Activated CD8-positive, alpha-beta memory T cell treated with anti-CD3 and anti-CD28 coated beads, Interleukin-2, amount 50 U/mL, for 1 hour (primary cell): ENCODE measurements around the gene CFAP46.
"Not testable (repeated sequence)": the region's sequence is repeated elsewhere in the genome, so short reads cannot be mapped to it uniquely, and the experiment has no call there.

Experiments
- DNase-seq: peaks from one replicate; pipeline ENCODE4 v3.0.0-alpha.2; 2020; ENCODE audit errors: extremely low read depth

CFAP46 gene

GRCh38 chr10:132945125-132945893 is 2.9 kb upstream of the CFAP46 start:
- DNase-seq, result no peak

GRCh38 chr10:132944510-132944909 is 2.1 kb upstream of the CFAP46 start:
- no peak for DNase-seq

GRCh38 chr10:132943791-132944404 is 1.5 kb upstream of the CFAP46 start:
- DNase-seq, result no peak

- DNase-seq, result no peak
Observed at GRCh38 chr10:132943058-132943790, 854 bp upstream of the CFAP46 start.

- DNase-seq, result no peak
Observed at GRCh38 chr10:132941640-132942051, 724 bp downstream of the CFAP46 start.

- no peak for DNase-seq
Observed at GRCh38 chr10:132940791-132941465, 1.4 kb downstream of the CFAP46 start.

GRCh38 chr10:132939957-132940790 is 2.2 kb downstream of the CFAP46 start:
- DNase-seq, result no peak

GRCh38 chr10:132939378-132939955 is 2.9 kb downstream of the CFAP46 start:
- no peak for DNase-seq

- DNase-seq, result no peak
Observed at GRCh38 chr10:132938472-132939339, 3.7 kb downstream of the CFAP46 start.

- no peak for DNase-seq
Observed at GRCh38 chr10:132937861-132938260, 4.5 kb downstream of the CFAP46 start.

- DNase-seq, result no peak
Observed at GRCh38 chr10:132934953-132935352, 7.4 kb downstream of the CFAP46 start.

- DNase-seq, result no peak
Observed at GRCh38 chr10:132933308-132934042, 8.9 kb downstream of the CFAP46 start.

- DNase-seq, result no peak
Observed at GRCh38 chr10:132932461-132933307, 9.7 kb downstream of the CFAP46 start.

GRCh38 chr10:132931258-132932250 is 10.8 kb downstream of the CFAP46 start:
- DNase-seq, result not testable (repeated sequence)

- DNase-seq, result not testable (repeated sequence)
Observed at GRCh38 chr10:132930701-132931100, 11.7 kb downstream of the CFAP46 start.

- no peak for DNase-seq
Observed at GRCh38 chr10:132929953-132930548, 12.3 kb downstream of the CFAP46 start.

GRCh38 chr10:132929480-132929879 is 12.9 kb downstream of the CFAP46 start:
- no peak for DNase-seq
